Aorta (tissue), 5 donors: ENCODE results near the gene KLHL29. TPM values are rescaled to one million over a fixed set of nuclear protein-coding genes. Genes with fewer than 3 reads are reported as not detected.

Experiments used
- ATAC-seq: fragments of 200-7000 bp; cut with Tn5 transposase; one replicate; pipeline ENCODE4 v1.9.1; 2022; ENCODE audit warnings: moderate library complexity; ENCODE audit not compliant: low FRiP score
- DNase-seq, 2 donors: peaks; one replicate each; pipeline ENCODE4 v3.0.0-alpha.2; 2020
- H3K27ac ChIP-seq, 2 donors: one replicate each; pipeline ENCODE4 v1.5.1; 2013; ENCODE audit warnings: low read length in 2 of 2, mild to moderate bottlenecking in 2 of 2, moderate library complexity in 2 of 2, control low read depth in 1 of 2, inconsistent platforms in 1 of 2, low read depth in 1 of 2
- H3K27me3 ChIP-seq, 2 donors: one replicate each; pipeline ENCODE4 v1.6.1; 2013; ENCODE audit warnings: control low read depth in 1 of 2, low read length in 1 of 2, mild to moderate bottlenecking in 1 of 2, moderate library complexity in 1 of 2; ENCODE audit not compliant: insufficient read depth in 2 of 2, control insufficient read depth in 1 of 2
- H3K36me3 ChIP-seq, 2 donors: one replicate each; pipeline ENCODE4 v1.6.1; 2013; ENCODE audit warnings: control low read depth in 1 of 2, low read length in 1 of 2, mild to moderate bottlenecking in 1 of 2; ENCODE audit not compliant: insufficient read depth in 2 of 2, control insufficient read depth in 1 of 2
- H3K4me1 ChIP-seq, 2 donors: one replicate each; pipeline ENCODE4 v1.6.1; 2013; ENCODE audit warnings: low read length in 2 of 2, control low read depth in 1 of 2, mild to moderate bottlenecking in 1 of 2, moderate library complexity in 1 of 2; ENCODE audit not compliant: insufficient read depth in 2 of 2, control insufficient read depth in 1 of 2
- H3K4me3 ChIP-seq, 2 donors: one replicate each; pipeline ENCODE4 v1.5.1; 2013; ENCODE audit warnings: low read length in 2 of 2, control low read depth in 1 of 2, mild to moderate bottlenecking in 1 of 2
- H3K9me3 ChIP-seq: one replicate; pipeline ENCODE4 v1.6.1; 2013; ENCODE audit warnings: mild to moderate bottlenecking, low read length; ENCODE audit not compliant: control insufficient read depth
- WGBS, 2 donors: extraction: QIAGEN DNeasy Blood & Tissue Kit; methylation state at CpG; one replicate each; pipeline ENCODE4 v1.1.7; 2013; 5-methylcytosine and 5-hydroxymethylcytosine counted together
- intact Hi-C, 2 donors: fragments of 100-400 bp; cut with DNase I; formaldehyde crosslinking; loops; one replicate each; pipeline versions ENCODE4 v1.14.2 to v1.15.0; 2022
- polyA plus RNA-seq, 2 donors: library from polyadenylated mRNA; stranded (reverse); fragments of 200-250 nt; gene quantifications; one replicate each; pipeline ENCODE4 v1.2.3, GENCODE V29; 2013
- total RNA-seq, 2 donors: library from RNA; stranded (reverse); fragmentation: NEBNext Ultra II Directional; extraction: Animal tissue kit (Norgen Biotek cat#: 25700); gene quantifications; one replicate each; pipeline ENCODE4 v1.2.1, GENCODE V29; 2021
- donor health status: healthy with polysubstance abuse.
- donor health status: Bipolar disorder and iron deficiency.
- donor health status: DM: no; HTN: no; CAD: no.
- donor health status: DM: no; HTN: no; CAD: no.
- donor health status: DM: yes; HTN: yes; CAD: no.

The KLHL29 gene
- total and polyA plus RNA-seq, 4 donors: 0.75 to 13.4 (median 8.1) TPM

DNA sequence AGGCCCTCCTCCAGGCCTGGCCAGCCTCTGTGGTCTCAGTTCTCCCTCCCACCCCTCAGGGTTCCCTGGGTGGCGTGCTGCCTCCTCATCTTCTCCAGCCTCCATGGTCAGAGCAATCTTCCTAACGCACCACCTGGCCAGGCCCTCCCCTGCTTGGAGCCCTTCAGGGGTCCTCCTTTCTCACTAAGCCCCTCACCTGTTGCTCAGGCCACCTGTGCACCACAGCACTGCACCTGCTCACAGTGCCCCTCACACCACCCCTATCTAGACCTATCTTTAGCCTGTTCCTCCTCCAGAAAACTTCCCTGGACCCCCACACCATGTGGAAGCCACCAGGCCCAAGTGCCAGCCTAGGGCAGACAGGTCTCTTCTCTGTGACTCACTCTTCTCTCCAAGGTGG, 274.8 kb downstream of the KLHL29 start:
- DNase-seq (no peak), ATAC-seq (no peak)
- H3K4me1 ChIP-seq: no peaks in the 10 kb centered on the region
- no peak overlapping the region for H3K4me3 ChIP-seq
- 93 to 94% methylated on average over 2 of the region's 2 CpGs for WGBS, 2 donors
- H3K9me3 ChIP-seq: no peaks in the 10 kb centered on the region
- no peaks in the 10 kb centered on the region for H3K36me3 ChIP-seq
- H3K27ac ChIP-seq: no peak overlapping the region
- intact Hi-C loops: no loop called here
- no peaks in the 10 kb centered on the region for H3K27me3 ChIP-seq

DNA sequence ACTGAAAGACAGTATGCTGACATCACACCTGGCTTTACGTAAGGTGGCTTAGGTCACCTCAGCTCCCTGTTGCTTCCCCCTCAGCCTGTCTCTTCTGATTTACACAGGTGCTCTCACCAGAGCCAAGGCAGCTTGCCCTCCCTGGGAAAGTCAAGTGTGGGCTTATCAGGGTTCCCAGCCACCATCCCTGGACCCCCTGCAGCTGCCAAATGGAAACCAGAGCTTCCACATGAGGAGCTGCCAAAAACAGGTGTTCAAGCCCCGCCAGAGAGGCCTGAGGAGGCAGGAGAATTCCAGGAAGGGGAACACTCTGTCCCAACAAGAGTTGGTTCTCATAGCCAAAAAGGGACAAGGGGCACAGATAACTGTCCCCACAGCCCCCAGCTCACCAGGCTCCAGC, 275.3 kb downstream of the KLHL29 start:
- no peak for ATAC-seq
- intact Hi-C loops: no loop called here
- 95 to 97% methylated on average over 2 of the region's 2 CpGs for WGBS, 2 donors

DNA sequence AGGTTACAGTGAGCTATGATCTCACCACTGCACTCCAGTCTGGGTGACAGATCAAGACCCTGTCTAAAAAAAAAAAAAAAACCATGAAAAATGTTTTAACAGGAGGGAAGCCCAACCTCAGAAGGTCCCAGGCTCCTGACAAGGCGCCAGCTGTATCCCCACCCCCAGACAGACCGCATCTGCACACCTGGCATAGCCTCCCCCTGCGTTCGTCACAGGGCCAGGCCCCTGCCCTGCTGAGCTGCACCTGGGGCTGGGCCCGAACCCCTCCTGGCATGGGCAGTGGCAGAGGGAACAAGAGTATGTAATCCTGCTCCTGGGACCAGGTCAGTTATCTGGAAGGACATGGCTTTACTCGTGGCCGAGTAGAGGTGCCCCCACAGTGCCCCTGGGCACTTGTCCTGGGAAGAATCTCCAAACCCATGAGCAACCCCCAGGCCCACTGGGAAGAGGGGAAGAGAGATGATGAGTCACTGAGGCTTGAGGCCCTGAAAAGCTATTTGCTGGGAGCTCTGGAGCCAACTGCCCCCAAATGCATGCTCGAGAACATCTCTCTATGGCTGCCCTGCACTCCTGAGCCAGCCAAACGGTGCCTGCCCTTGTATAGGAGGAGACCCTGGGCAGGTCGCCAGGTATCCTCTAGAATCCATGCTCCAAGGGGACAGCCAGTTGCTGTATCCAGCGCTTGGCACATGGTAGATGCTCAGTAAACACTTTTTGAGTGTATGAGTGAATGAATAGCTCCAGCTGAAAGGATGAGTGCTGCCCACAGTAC, 276.5 kb downstream of the KLHL29 start:
- 78 to 79% methylated on average over 11 of the region's 11 CpGs for WGBS, 2 donors
- Histone ChIP-seq H3K4me1 (no peaks in the 10 kb centered on the region), H3K36me3 (no peaks in the 10 kb centered on the region), H3K4me3 (no peak overlapping the region), H3K9me3 (no peaks in the 10 kb centered on the region), H3K27me3 (no peaks in the 10 kb centered on the region), H3K27ac (no peak overlapping the region)
- ATAC-seq (no peak), DNase-seq (no peak)
- intact Hi-C loops: no loop called here

More for the DNA sequence above, 275.3 kb downstream of the KLHL29 start:
- Histone ChIP-seq H3K4me1 (no peaks in the 10 kb centered on the region), H3K4me3 (no peak overlapping the region), H3K9me3 (no peaks in the 10 kb centered on the region), H3K27me3 (no peaks in the 10 kb centered on the region), H3K36me3 (no peaks in the 10 kb centered on the region), H3K27ac (no peak overlapping the region)
- DNase-seq: no peak

DNA sequence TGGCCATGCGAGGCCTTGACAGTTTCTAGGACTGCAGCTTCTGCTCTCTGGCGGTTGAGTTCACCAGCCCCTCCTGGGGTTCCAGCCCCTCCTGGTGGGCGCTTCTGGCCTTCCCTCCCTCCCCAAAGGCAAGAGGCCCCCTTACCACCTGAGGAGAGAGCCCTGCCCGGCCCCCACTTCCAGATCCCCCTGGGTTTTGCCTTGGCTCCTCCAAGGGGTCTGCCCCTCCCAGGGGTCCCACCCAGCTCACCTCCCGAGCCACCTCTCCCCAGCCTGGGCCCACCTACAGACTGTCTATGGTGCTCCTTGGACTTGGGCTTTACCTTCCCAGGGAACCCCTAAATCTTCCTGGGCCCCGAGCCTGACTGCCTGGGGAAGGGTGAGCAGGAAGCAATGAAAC, 277.5 kb downstream of the KLHL29 start:
- Histone ChIP-seq H3K27ac (no peak overlapping the region), H3K27me3 (no peaks in the 10 kb centered on the region), H3K4me3 (no peak overlapping the region), H3K36me3 (no peaks in the 10 kb centered on the region), H3K4me1 (no peaks in the 10 kb centered on the region), H3K9me3 (no peaks in the 10 kb centered on the region)
- WGBS, 2 donors: 87 to 92% methylated on average over 6 of the region's 6 CpGs
- intact Hi-C loops: no loop called here
- no peak for DNase-seq
- ATAC-seq: no peak

DNA sequence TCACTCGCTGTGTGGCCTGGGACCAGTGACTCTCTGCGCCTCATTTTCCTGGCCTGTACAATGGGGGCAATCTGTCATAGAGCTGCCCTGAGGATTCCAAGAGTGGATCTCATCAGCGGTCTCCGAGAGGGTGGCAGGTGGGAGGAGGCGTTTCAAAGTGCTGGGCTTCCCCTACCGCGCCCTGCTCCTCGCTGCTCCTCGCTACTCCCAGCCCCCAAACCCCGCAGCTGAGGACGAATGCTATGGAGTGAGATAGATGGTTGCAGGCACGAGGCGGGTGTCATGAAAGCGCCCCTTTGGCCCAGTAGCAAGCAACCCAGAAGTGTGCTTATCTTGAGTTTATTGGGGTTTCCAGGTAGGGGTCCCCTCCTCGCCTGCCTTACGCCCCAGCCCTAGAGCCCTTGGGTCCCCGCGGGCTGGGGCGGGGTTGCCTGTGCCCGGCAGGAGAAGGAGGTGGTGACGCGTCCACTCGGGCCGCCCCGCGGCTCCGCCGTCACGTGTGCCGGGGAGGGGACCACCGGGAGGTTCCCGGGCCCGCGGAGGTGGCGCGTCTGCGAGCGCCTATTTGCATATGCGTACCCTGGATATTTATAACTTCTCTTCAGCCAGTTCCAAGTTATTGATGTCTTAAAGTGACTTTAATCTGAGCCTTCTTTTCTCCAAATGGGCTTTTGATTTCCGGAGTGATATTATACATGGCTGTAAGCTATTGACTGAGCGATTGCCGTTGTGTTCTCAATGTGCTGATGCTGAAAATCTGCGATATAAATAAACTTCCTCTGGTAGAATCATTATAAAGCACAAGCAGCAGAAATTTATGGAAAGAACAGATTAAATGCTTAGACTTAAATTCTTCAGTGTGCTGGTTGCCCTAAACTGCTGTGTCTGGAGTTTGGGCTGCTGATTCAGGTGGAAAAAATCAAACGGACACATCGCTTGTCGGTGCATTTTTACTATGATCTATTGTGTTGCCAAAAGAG, 278.3 kb downstream of the KLHL29 start:
- H3K9me3 ChIP-seq: no peaks in the 10 kb centered on the region
- no peaks in the 10 kb centered on the region for H3K4me1 ChIP-seq
- intact Hi-C loops: no loop called here
- peak; percentile 19 for ATAC-seq
- WGBS, 2 donors: 24 to 25% methylated on average over 46 of the region's 46 CpGs
- H3K27ac ChIP-seq: no peak overlapping the region
- H3K36me3 ChIP-seq: no peaks in the 10 kb centered on the region
- H3K27me3 ChIP-seq: no peaks in the 10 kb centered on the region
- H3K4me3 ChIP-seq: peak overlapping the region in 1 of 2 donors; percentile 9
- peak; percentile 65 to 89 for DNase-seq

DNA sequence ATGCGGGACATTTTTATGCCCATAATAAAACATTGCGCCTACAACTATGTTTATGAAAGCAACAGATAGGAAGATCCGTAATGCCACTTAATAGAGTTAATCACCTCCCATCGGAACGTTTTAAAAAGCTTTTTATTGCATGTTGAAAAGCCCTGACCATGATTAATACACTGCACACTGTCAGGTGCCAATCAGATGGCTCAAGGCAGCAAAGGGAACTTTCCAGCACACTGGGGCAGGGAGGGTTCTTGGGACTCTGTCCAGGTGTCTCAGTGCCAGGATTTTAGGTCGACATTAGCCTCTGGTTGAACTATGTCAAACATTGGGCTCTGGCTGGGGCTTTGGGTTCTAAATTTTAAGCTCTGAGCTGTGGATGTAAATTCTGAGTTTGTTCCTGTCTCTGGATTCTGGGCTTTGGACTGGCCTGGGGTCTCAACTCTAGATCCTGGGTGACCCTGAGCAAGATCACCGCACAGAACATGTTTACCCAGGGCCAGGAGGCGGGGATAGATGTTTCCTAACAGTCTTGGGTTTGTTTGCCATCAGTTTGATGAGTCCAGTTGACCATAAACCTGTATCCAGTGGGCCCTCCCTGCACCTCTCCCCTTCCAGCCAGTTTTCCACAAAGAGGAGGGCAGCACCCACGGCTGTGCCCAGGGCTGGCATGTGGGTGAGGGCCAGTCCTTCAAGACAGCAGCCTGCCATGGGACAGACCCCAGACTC, 279.2 kb downstream of the KLHL29 start:
- Histone ChIP-seq H3K27ac (no peak overlapping the region), H3K27me3 (no peaks in the 10 kb centered on the region), H3K36me3 (no peaks in the 10 kb centered on the region), H3K4me3 (no peak overlapping the region), H3K9me3 (no peaks in the 10 kb centered on the region), H3K4me1 (no peaks in the 10 kb centered on the region)
- WGBS, 2 donors: 35 to 40% methylated on average over 9 of the region's 9 CpGs
- intact Hi-C loops: no loop called here
- ATAC-seq (no peak), DNase-seq (no peak)

DNA sequence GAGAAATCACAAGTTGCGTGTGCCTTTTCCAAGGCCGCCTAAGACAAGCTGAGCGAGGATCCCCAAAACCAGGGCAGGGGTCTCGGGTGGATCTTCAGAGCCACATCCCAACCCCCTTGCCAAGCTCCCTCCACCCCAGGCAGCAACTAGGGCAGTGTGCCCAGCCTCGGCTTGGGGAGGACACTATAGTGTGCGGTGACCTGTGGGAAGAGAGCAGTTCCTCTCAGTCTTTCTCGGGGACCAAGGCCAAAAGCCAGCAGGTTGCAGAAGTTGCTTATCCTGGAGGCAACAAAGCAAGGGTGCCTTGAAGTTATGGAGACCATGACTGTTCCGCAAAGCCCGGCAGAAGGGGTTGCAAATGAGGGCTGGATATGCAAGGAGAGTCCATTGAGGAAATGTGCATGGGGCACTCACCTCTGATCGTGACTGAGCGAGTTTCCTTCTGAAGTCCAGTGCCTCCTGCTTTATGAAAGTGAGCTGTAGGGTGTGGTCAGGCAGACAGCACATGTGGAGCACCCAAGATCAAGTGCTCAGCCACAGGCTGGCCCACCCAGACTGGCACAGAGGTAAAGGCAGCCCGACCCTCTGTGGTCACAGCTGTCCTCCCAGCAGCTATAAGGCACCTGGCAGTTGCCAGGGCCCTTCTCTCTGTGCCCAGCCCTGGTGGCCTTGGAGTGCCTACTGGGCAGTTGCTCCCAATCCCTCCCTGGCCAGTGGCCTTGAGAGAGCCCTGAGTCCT, 281.4 kb downstream of the KLHL29 start:
- Histone ChIP-seq H3K36me3 (no peaks in the 10 kb centered on the region), H3K4me3 (no peak overlapping the region), H3K27me3 (no peaks in the 10 kb centered on the region), H3K9me3 (no peaks in the 10 kb centered on the region), H3K27ac (no peak overlapping the region), H3K4me1 (peaks cover 0 to 4% of the 10 kb centered on the region in 2 donors)
- DNase-seq (no peak), ATAC-seq (no peak)
- WGBS, 2 donors: 96 to 98% methylated on average over 12 of the region's 12 CpGs
- intact Hi-C loops: no loop called here

DNA sequence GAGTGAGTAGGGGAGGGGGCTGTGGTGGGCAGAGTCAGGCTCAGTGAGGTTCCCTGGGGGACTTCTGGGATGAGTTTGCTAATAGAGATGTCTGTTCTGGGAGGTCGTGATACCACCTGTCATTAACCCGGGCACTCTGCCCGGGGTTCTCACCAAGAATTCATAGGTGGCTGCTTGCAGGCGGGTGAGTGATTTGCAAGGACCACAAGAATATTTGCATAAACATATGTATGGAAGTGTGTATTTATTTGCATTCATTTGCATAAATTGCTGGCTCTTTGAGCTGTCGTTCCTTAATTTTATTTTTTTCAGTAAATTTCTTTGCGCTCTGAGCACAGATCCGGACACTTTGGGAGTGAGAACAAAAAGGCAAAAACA, 282.0 kb downstream of the KLHL29 start:
- H3K27ac ChIP-seq: no peak overlapping the region
- no peaks in the 10 kb centered on the region for H3K36me3 ChIP-seq
- no peaks in the 10 kb centered on the region for H3K27me3 ChIP-seq
- DNase-seq: no peak
- no peak overlapping the region for H3K4me3 ChIP-seq
- peaks cover 0 to 4% of the 10 kb centered on the region in 2 donors for H3K4me1 ChIP-seq
- no peak for ATAC-seq
- intact Hi-C loops: no loop called here
- 95 to 96% methylated on average over 7 of the region's 7 CpGs for WGBS, 2 donors
- no peaks in the 10 kb centered on the region for H3K9me3 ChIP-seq
